Upper lobe of right lung (tissue), 1 donor: ENCODE results near the gene AHDC1. TPM values are rescaled to one million over a fixed set of nuclear protein-coding genes. Genes with fewer than 3 reads are reported as not detected.

Experiments used
- ATAC-seq: fragments of 200-7000 bp; cut with Tn5 transposase; one replicate; pipeline ENCODE4 v1.9.1; 2020; ENCODE audit warnings: mild to moderate bottlenecking, moderate library complexity
- DNase-seq: peaks from one replicate; pipeline ENCODE4 v3.0.0-alpha.2; 2020
- H3K27ac ChIP-seq: fragments of 200-600 bp; one replicate; pipeline ENCODE4 v1.8.0; 2022
- H3K27me3 ChIP-seq: fragments of 200-600 bp; one replicate; pipeline ENCODE4 v1.8.0; 2022; ENCODE audit warnings: mild to moderate bottlenecking
- H3K36me3 ChIP-seq: fragments of 200-600 bp; one replicate; pipeline ENCODE4 v1.8.0; 2022
- H3K4me1 ChIP-seq: fragments of 200-600 bp; one replicate; pipeline ENCODE4 v1.8.0; 2022
- H3K4me3 ChIP-seq: fragments of 200-600 bp; one replicate; pipeline ENCODE4 v1.8.0; 2022; ENCODE audit warnings: mild to moderate bottlenecking
- H3K9me3 ChIP-seq: fragments of 200-600 bp; one replicate; pipeline ENCODE4 v1.8.0; 2022
- CTCF ChIP-seq: fragments of 200-600 bp; IDR thresholded peaks from one replicate; pipeline ENCODE4 v1.8.0; 2022; ENCODE audit warnings: antibody characterized with exemption
- intact Hi-C: fragments of 100-400 bp; cut with DNase I; formaldehyde crosslinking; loops from one replicate; pipeline ENCODE4 v1.11.0; 2022
- total RNA-seq: library from RNA; stranded (reverse); fragmentation: NEBNext Ultra II Directional; extraction: Animal tissue kit (Norgen Biotek cat#: 25700); gene quantifications from one replicate; pipeline ENCODE4 v1.2.1, GENCODE V29; 2021
- donor health status: DM: no; HTN: yes; CAD: no; lungs with severe emphysema.

Gene AHDC1
- total RNA-seq, 1 donor from 2014 or later, result 34.2 TPM

GRCh38 chr1:27560268-27561123 lies 43.4 kb downstream of the AHDC1 start:
- ATAC-seq, result no peak
- no peaks in the 10 kb centered on the region for H3K9me3 ChIP-seq
- peak overlapping the region; percentile 55 for H3K27ac ChIP-seq
- intact Hi-C loops, result no loop called here
- no peaks in the 10 kb centered on the region for H3K27me3 ChIP-seq
- TF ChIP-seq CTCF, result no peak
- DNase-seq, result no peak
- peaks cover 67% of the 10 kb centered on the region for H3K4me1 ChIP-seq
- H3K36me3 ChIP-seq, result peaks cover 4% of the 10 kb centered on the region
- no peak overlapping the region for H3K4me3 ChIP-seq

GRCh38 chr1:27559466-27560030 lies 44.4 kb downstream of the AHDC1 start:
- H3K27me3 ChIP-seq, result no peaks in the 10 kb centered on the region
- H3K9me3 ChIP-seq, result no peaks in the 10 kb centered on the region
- peaks cover 65% of the 10 kb centered on the region for H3K4me1 ChIP-seq
- no peak for DNase-seq
- no peak overlapping the region for H3K4me3 ChIP-seq
- no peak overlapping the region for H3K27ac ChIP-seq
- H3K36me3 ChIP-seq, result peaks cover 4% of the 10 kb centered on the region
- TF ChIP-seq CTCF, result no peak
- ATAC-seq, result no peak
- intact Hi-C loops, result no loop called here

GRCh38 chr1:27557596-27558340 lies 46.2 kb downstream of the AHDC1 start:
- Histone ChIP-seq H3K4me1 (peaks cover 51% of the 10 kb centered on the region), H3K9me3 (no peaks in the 10 kb centered on the region), H3K4me3 (no peak overlapping the region), H3K27me3 (no peaks in the 10 kb centered on the region), H3K27ac (peak overlapping the region; percentile 66), H3K36me3 (peaks cover 10% of the 10 kb centered on the region)
- TF ChIP-seq CTCF, result no peak
- ATAC-seq (peak; percentile 59), DNase-seq (peak; percentile 74)
- intact Hi-C loops, result no loop called here

GRCh38 chr1:27556781-27557595 lies 47.0 kb downstream of the AHDC1 start:
- Histone ChIP-seq H3K4me1 (peaks cover 46% of the 10 kb centered on the region), H3K27ac (peak overlapping the region; percentile 66), H3K27me3 (no peaks in the 10 kb centered on the region), H3K36me3 (peaks cover 12% of the 10 kb centered on the region), H3K4me3 (peak overlapping the region; percentile 8), H3K9me3 (no peaks in the 10 kb centered on the region)
- DNase-seq, result peak; percentile 96
- intact Hi-C loops, result no loop called here
- ATAC-seq, result peak; percentile 87
- TF ChIP-seq CTCF, result peak; percentile 96

- peaks cover 13% of the 10 kb centered on the region for H3K36me3 ChIP-seq
- no peak for TF ChIP-seq CTCF
- intact Hi-C loops, result no loop called here
- ATAC-seq, result no peak
- H3K27ac ChIP-seq, result peak overlapping the region; percentile 39
- no peaks in the 10 kb centered on the region for H3K9me3 ChIP-seq
- DNase-seq, result no peak
- no peak overlapping the region for H3K4me3 ChIP-seq
- peaks cover 40% of the 10 kb centered on the region for H3K4me1 ChIP-seq
- no peaks in the 10 kb centered on the region for H3K27me3 ChIP-seq
Measured at GRCh38 chr1:27556435-27556780, 47.5 kb downstream of the AHDC1 start.
